ENCODE results near the gene ZNF282. TPM values are rescaled to one million over a fixed set of nuclear protein-coding genes. Genes with fewer than 3 reads are reported as not detected.

Gene ZNF282
- total RNA-seq, 4 donors from 2014 or later, result 5.7 to 14.5 (median 13.1) TPM

GRCh38 chr7:149266451-149266850 lies 71.1 kb downstream of the ZNF282 start:
- TF ChIP-seq CTCF (IDR thresholded peaks at IDR 0.05; ENCODE audit: low read depth), result no peak

- no peak for TF ChIP-seq CTCF (IDR thresholded peaks at IDR 0.05; ENCODE audit: low read depth)
These were observed 72.4 kb downstream of the ZNF282 start for GRCh38 chr7:149267733-149268132.

Small RNAs within 50 kb of the gene (small RNA-seq; reads per million reads assigned to genes)
- gene AC004890.1, result not detected

Other genes starting within 250 kb of the ZNF282 start
- gene PDIA4, start 167.0 kb upstream of the ZNF282 start, total RNA-seq, result 10 to 100 TPM; 27.9 to 72.4 (median 56.3) TPM
- 1 to 10 TPM; 1.3 to 4.1 (median 3.1) TPM for gene ZNF786, start 104.8 kb upstream of the ZNF282 start, total RNA-seq
- gene ZNF425, start 69.2 kb upstream of the ZNF282 start, total RNA-seq, result 1 to 10 TPM in 2 of 4 donors, under 1 TPM in 2; 0.82 to 2.9 (median 1.1) TPM
- 10 to 100 TPM in 3 of 4 donors, 1 to 10 TPM in 1; 9.5 to 15.8 (median 14.4) TPM for gene ZNF398, start 48.1 kb upstream of the ZNF282 start, total RNA-seq
- gene ZNF212, start 44.1 kb downstream of the ZNF282 start, total RNA-seq, result 1 to 10 TPM; 2.0 to 5.5 (median 4.4) TPM
- 10 to 100 TPM in 2 of 4 donors, 1 to 10 TPM in 2; 9.1 to 30.3 (median 11.9) TPM for gene ZNF783, start 66.7 kb downstream of the ZNF282 start, total RNA-seq